GM23338 (cell line): ENCODE data around the gene SLC45A3. TPM values are rescaled to one million over a fixed set of nuclear protein-coding genes. Genes with fewer than 3 reads are reported as not detected.

Source experiments
- ATAC-seq: fragments of 200-7000 bp; cut with Tn5 transposase; 3 replicates; pipeline ENCODE4 v1.9.1; 2020
- DNase-seq: peaks from one replicate; pipeline ENCODE4 v3.0.0-alpha.2; 2015; ENCODE audit warnings: low spot score
- H2AFZ ChIP-seq: fragments of 200-600 bp; sonication (generic); 2 replicates; pipeline ENCODE4 v1.8.0; 2016; ENCODE audit warnings: antibody characterized with exemption, mild to moderate bottlenecking, moderate library complexity
- H3F3A ChIP-seq: fragments of 200-600 bp; sonication (generic); replicated peaks from 2 replicates; pipeline ENCODE4 v1.8.0; 2017; ENCODE audit warnings: antibody characterized with exemption, mixed run types, low read depth
- H3K27ac ChIP-seq: fragments of 200-600 bp; sonication (generic); 2 replicates; pipeline ENCODE4 v1.6.1; 2016; ENCODE audit warnings: low read depth
- H3K27me3 ChIP-seq: fragments of 200-600 bp; sonication (generic); 2 replicates; pipeline ENCODE4 v1.8.0; 2016; ENCODE audit warnings: mild to moderate bottlenecking, mixed run types, moderate library complexity; ENCODE audit not compliant: insufficient read depth
- H3K36me3 ChIP-seq: fragments of 200-600 bp; sonication (generic); 2 replicates; pipeline ENCODE4 v1.8.0; 2016; ENCODE audit warnings: mild to moderate bottlenecking; ENCODE audit not compliant: insufficient read depth
- H3K4me1 ChIP-seq: fragments of 200-600 bp; sonication (generic); 2 replicates; pipeline ENCODE4 v1.8.0; 2016; ENCODE audit warnings: mild to moderate bottlenecking, moderate library complexity; ENCODE audit not compliant: insufficient read depth
- H3K4me2 ChIP-seq: fragments of 200-600 bp; sonication (generic); 2 replicates; pipeline ENCODE4 v1.7.1; 2017; ENCODE audit warnings: mixed run types
- H3K4me3 ChIP-seq: fragments of 200-600 bp; sonication (generic); 2 replicates; pipeline ENCODE4 v1.6.1; 2016; ENCODE audit warnings: mixed run types
- H3K79me2 ChIP-seq: fragments of 200-600 bp; sonication (generic); replicated peaks from 2 replicates; pipeline ENCODE4 v1.8.0; 2017; ENCODE audit warnings: mild to moderate bottlenecking; ENCODE audit not compliant: insufficient read depth
- H3K9me2 ChIP-seq: fragments of 200-600 bp; sonication (generic); 2 replicates; pipeline ENCODE4 v1.8.0; 2017; ENCODE audit not compliant: insufficient read depth
- H4K20me1 ChIP-seq: fragments of 200-600 bp; sonication (generic); replicated peaks from 2 replicates; pipeline ENCODE4 v1.8.0; 2017; ENCODE audit warnings: mild to moderate bottlenecking; ENCODE audit not compliant: insufficient read depth
- H3K27ac Mint-ChIP-seq: 2 replicates; pipeline ENCODE4 v1.8.0; 2020; ENCODE audit warnings: inconsistent platforms, mild to moderate bottlenecking, moderate library complexity, mixed read lengths
- H3K27me3 Mint-ChIP-seq: 3 replicates; pipeline ENCODE4 v1.8.0; 2022; ENCODE audit warnings: low read depth, mild to moderate bottlenecking, moderate library complexity, mixed read lengths, inconsistent platforms; ENCODE audit not compliant: insufficient read depth, poor library complexity
- H3K36me3 Mint-ChIP-seq: 3 replicates; pipeline ENCODE4 v1.8.0; 2021; ENCODE audit warnings: low read depth, mild to moderate bottlenecking, inconsistent platforms, moderate library complexity, mixed read lengths
- H3K4me1 Mint-ChIP-seq: 3 replicates; pipeline ENCODE4 v1.8.0; 2020; ENCODE audit warnings: mild to moderate bottlenecking, inconsistent platforms, mixed read lengths
- H3K4me3 Mint-ChIP-seq: 3 replicates; pipeline ENCODE4 v1.8.0; 2021; ENCODE audit warnings: moderate library complexity, mild to moderate bottlenecking, inconsistent platforms, mixed read lengths
- H3K9me3 Mint-ChIP-seq: 3 replicates; pipeline ENCODE4 v1.8.0; 2020; ENCODE audit warnings: moderate library complexity, mild to moderate bottlenecking, inconsistent platforms, mixed read lengths
- CREB1 ChIP-seq: fragments of 250-450 bp; sonication (Bioruptor Pico); IDR thresholded peaks from 2 replicates; pipeline ENCODE4 v1.5.0; 2020; ENCODE audit warnings: low read depth, mild to moderate bottlenecking, moderate library complexity
- ETS1 ChIP-seq: IDR thresholded peaks from 2 replicates; pipeline ENCODE4 v1.6.1; 2016; ENCODE audit warnings: antibody characterized with exemption
- EZH2 ChIP-seq: fragments of 200-600 bp; sonication (generic); IDR thresholded peaks from one replicate; pipeline ENCODE4 v1.8.0; 2017; ENCODE audit warnings: antibody characterized with exemption, mild to moderate bottlenecking, low read depth; ENCODE audit not compliant: unreplicated experiment
- EZH2phosphoT487 ChIP-seq: fragments of 200-600 bp; sonication (generic); IDR thresholded peaks from one replicate; pipeline ENCODE4 v1.8.1; 2018; ENCODE audit warnings: antibody characterized with exemption; ENCODE audit not compliant: unreplicated experiment
- NANOG ChIP-seq: IDR thresholded peaks from 2 replicates; pipeline ENCODE4 v1.6.1; 2016; ENCODE audit warnings: antibody characterized with exemption, borderline replicate concordance
- ZNF114 ChIP-seq: fragments of 250-450 bp; sonication (Bioruptor Pico); IDR thresholded peaks from 2 replicates; pipeline ENCODE4 v1.5.0; 2020; ENCODE audit warnings: mild to moderate bottlenecking, moderate library complexity
- ZNF331 ChIP-seq: fragments of 250-450 bp; sonication (Bioruptor Pico); IDR thresholded peaks from 2 replicates; pipeline ENCODE4 v1.5.0; 2020; ENCODE audit warnings: low read depth, mild to moderate bottlenecking, moderate library complexity
- polyA plus RNA-seq: library from polyadenylated mRNA; unstranded; fragments of >200 nt; fragmentation: Nextera tagmentation; extraction: Ambion mirVana; gene quantifications from 2 replicates; pipeline ENCODE4 v1.2.1, GENCODE V29; 2016
- total RNA-seq: library from RNA; depleted of rRNA; stranded (reverse); fragments of >200 nt; shearing (Covaris generic); gene quantifications from 2 replicates; pipeline ENCODE4 v1.2.3, GENCODE V29; 2014
- TF ChIP-seq, protein P1 (sequence below), 2 experiments: fragments of 200-600 bp in 1 of 2; sonication (generic) in 1 of 2; conservative IDR thresholded peaks; 2 replicates each; pipeline versions ENCODE4 v1.5.1 to v1.6.1; 2016 to 2017; ENCODE audit warnings: antibody characterized with exemption in 2 of 2, low read depth in 2 of 2, mild to moderate bottlenecking in 2 of 2, moderate library complexity in 1 of 2
- TF ChIP-seq, protein P2 (sequence below): IDR thresholded peaks from one replicate; pipeline ENCODE4 v1.6.1; 2018; ENCODE audit warnings: antibody characterized with exemption; ENCODE audit not compliant: unreplicated experiment

Gene SLC45A3
- total and polyA plus RNA-seq, 2 experiments from 2014 or later, result 4.7 to 16.0 TPM

DNA sequence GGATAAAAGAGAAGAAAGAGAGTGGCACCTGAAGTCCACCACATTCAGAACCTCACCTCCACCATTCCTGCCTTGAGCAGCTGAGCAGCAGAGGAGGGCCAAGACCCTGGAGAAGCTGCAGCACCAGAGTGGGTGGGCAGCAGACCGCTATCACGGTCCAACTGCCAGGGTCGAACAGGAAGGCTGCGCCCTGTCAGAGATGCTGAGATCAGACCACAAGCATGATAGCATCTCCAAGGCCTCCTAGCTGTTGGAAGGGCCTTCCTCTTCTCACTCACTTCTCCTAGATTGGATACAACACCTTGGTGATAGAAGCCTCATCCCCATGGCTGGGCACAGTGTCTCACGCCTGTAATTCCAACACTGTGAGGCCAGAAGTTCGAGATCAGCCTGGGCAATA is 12.1 kb upstream of the SLC45A3 start:
- Histone ChIP-seq H3K4me1 (peaks cover 16% of the 10 kb centered on the region), H3K27me3 (no peaks in the 10 kb centered on the region), H2AFZ (no peak overlapping the region), H3K27ac (no peak overlapping the region), H4K20me1 (no peaks in the 10 kb centered on the region), H3F3A (no peaks in the 10 kb centered on the region), H3K4me2 (no peak overlapping the region), H3K79me2 (no peaks in the 10 kb centered on the region), H3K9me2 (no peaks in the 10 kb centered on the region), H3K4me3 (no peak overlapping the region), H3K36me3 (no peaks in the 10 kb centered on the region)
- Mint-ChIP-seq H3K27me3 (peaks cover 12% of the 10 kb centered on the region), H3K27ac (no peak overlapping the region), H3K36me3 (no peaks in the 10 kb centered on the region), H3K9me3 (no peaks in the 10 kb centered on the region), H3K4me1 (peaks cover 25% of the 10 kb centered on the region), H3K4me3 (no peak overlapping the region)
- no peak for ATAC-seq
- no peak for DNase-seq
- TF ChIP-seq NANOG (no peak), ZNF114 (no peak), ETS1 (no peak), CREB1 (CRISPR knock-in tag) (no peak), EZH2phosphoT487 (no peak)
- TF ChIP-seq, protein P1, sequence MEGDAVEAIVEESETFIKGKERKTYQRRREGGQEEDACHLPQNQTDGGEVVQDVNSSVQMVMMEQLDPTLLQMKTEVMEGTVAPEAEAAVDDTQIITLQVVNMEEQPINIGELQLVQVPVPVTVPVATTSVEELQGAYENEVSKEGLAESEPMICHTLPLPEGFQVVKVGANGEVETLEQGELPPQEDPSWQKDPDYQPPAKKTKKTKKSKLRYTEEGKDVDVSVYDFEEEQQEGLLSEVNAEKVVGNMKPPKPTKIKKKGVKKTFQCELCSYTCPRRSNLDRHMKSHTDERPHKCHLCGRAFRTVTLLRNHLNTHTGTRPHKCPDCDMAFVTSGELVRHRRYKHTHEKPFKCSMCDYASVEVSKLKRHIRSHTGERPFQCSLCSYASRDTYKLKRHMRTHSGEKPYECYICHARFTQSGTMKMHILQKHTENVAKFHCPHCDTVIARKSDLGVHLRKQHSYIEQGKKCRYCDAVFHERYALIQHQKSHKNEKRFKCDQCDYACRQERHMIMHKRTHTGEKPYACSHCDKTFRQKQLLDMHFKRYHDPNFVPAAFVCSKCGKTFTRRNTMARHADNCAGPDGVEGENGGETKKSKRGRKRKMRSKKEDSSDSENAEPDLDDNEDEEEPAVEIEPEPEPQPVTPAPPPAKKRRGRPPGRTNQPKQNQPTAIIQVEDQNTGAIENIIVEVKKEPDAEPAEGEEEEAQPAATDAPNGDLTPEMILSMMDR (conservative IDR thresholded peaks at IDR 0.05; ENCODE audit: low read depth in 2 of 2), result no peak

- Mint-ChIP-seq H3K27ac (no peak overlapping the region), H3K4me1 (peaks cover 29% of the 10 kb centered on the region), H3K36me3 (no peaks in the 10 kb centered on the region), H3K4me3 (no peak overlapping the region; the same call in 2 of the 3 replicates), H3K27me3 (peaks cover 14% of the 10 kb centered on the region), H3K9me3 (no peaks in the 10 kb centered on the region)
- Histone ChIP-seq H3K9me2 (no peaks in the 10 kb centered on the region; the same call in 1 of the 2 replicates), H4K20me1 (no peaks in the 10 kb centered on the region), H3F3A (no peaks in the 10 kb centered on the region), H3K36me3 (no peaks in the 10 kb centered on the region), H3K4me3 (no peak overlapping the region), H3K4me1 (peaks cover 16% of the 10 kb centered on the region), H3K27me3 (no peaks in the 10 kb centered on the region), H3K27ac (no peak overlapping the region), H2AFZ (no peak overlapping the region), H3K79me2 (no peaks in the 10 kb centered on the region), H3K4me2 (no peak overlapping the region)
- TF ChIP-seq EZH2 (no peak), ETS1 (no peak), EZH2phosphoT487 (no peak), ZNF331 (CRISPR knock-in tag) (no peak)
- TF ChIP-seq, protein P2, sequence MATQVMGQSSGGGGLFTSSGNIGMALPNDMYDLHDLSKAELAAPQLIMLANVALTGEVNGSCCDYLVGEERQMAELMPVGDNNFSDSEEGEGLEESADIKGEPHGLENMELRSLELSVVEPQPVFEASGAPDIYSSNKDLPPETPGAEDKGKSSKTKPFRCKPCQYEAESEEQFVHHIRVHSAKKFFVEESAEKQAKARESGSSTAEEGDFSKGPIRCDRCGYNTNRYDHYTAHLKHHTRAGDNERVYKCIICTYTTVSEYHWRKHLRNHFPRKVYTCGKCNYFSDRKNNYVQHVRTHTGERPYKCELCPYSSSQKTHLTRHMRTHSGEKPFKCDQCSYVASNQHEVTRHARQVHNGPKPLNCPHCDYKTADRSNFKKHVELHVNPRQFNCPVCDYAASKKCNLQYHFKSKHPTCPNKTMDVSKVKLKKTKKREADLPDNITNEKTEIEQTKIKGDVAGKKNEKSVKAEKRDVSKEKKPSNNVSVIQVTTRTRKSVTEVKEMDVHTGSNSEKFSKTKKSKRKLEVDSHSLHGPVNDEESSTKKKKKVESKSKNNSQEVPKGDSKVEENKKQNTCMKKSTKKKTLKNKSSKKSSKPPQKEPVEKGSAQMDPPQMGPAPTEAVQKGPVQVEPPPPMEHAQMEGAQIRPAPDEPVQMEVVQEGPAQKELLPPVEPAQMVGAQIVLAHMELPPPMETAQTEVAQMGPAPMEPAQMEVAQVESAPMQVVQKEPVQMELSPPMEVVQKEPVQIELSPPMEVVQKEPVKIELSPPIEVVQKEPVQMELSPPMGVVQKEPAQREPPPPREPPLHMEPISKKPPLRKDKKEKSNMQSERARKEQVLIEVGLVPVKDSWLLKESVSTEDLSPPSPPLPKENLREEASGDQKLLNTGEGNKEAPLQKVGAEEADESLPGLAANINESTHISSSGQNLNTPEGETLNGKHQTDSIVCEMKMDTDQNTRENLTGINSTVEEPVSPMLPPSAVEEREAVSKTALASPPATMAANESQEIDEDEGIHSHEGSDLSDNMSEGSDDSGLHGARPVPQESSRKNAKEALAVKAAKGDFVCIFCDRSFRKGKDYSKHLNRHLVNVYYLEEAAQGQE, result no peak
- ATAC-seq (no peak), DNase-seq (no peak)
These were observed 9.9 kb upstream of the SLC45A3 start for GRCh38 chr1:205690122-205690756.
